Measurements from ENCODE around the gene TNNC1.

DNA sequence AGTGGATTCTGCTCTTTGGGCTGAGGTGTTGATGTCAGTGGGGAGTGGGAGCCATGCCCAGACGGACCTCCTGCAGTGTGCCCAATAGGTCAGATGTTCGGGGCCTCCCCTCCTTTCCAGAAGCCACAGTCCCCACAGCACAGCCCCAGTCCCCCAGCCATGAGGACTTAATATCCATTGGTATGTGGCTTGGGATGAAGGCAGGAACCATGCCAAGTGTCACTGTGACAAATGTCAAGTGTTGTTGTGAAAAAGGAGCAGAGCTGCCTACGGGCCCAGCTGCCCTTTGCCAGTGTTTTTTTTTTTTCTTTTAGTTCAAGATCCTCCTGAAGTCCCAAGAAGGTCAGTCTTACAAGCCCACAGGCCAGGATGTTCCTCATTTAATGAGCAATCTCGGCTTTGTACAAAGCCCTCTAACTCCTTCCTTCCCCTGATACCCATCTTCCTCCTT, 21.1 kb downstream of the TNNC1 start:
- TF ChIP-seq, protein P1, sequence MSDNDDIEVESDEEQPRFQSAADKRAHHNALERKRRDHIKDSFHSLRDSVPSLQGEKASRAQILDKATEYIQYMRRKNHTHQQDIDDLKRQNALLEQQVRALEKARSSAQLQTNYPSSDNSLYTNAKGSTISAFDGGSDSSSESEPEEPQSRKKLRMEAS (IDR thresholded peaks at IDR 0.05; ENCODE audit: insufficient read depth, insufficient read length), result no peak
- no peak for TF ChIP-seq POLR2AphosphoS5 (IDR thresholded peaks at IDR 0.05; ENCODE audit: insufficient read depth, low read depth, low read length)
- no peak for TF ChIP-seq JUN (IDR thresholded peaks at IDR 0.05; ENCODE audit: borderline replicate concordance, insufficient read depth, insufficient read length, low read depth)
- no peak for TF ChIP-seq POLR2A (IDR thresholded peaks at IDR 0.05; ENCODE audit: low read depth, low read length)
- TF ChIP-seq, protein P2, sequence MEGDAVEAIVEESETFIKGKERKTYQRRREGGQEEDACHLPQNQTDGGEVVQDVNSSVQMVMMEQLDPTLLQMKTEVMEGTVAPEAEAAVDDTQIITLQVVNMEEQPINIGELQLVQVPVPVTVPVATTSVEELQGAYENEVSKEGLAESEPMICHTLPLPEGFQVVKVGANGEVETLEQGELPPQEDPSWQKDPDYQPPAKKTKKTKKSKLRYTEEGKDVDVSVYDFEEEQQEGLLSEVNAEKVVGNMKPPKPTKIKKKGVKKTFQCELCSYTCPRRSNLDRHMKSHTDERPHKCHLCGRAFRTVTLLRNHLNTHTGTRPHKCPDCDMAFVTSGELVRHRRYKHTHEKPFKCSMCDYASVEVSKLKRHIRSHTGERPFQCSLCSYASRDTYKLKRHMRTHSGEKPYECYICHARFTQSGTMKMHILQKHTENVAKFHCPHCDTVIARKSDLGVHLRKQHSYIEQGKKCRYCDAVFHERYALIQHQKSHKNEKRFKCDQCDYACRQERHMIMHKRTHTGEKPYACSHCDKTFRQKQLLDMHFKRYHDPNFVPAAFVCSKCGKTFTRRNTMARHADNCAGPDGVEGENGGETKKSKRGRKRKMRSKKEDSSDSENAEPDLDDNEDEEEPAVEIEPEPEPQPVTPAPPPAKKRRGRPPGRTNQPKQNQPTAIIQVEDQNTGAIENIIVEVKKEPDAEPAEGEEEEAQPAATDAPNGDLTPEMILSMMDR (IDR thresholded peaks at IDR 0.05; ENCODE audit: extremely low read depth in 1 of 2, insufficient read depth in 1 of 2, low read depth in 1 of 2, low read length in 2 of 2), result no peak
- TF ChIP-seq GATA2 (IDR thresholded peaks at IDR 0.05; ENCODE audit: insufficient read depth, insufficient read length, low read depth, low read length), result no peak
- no peak for TF ChIP-seq EZH2 (IDR thresholded peaks at IDR 0.05; ENCODE audit: borderline replicate concordance, low read depth, low read length, severe bottlenecking)
- TF ChIP-seq FOS (IDR thresholded peaks at IDR 0.05; ENCODE audit: borderline replicate concordance, insufficient read depth, low read length), result no peak
- no peak for TF ChIP-seq MYC (IDR thresholded peaks at IDR 0.05; ENCODE audit: low read depth, low read length)

Measured in endothelial cell of umbilical vein (primary cell).